NT2/D1 (cell line): ENCODE results near the gene HS6ST2.

Experiments
- SUZ12 ChIP-seq: IDR thresholded peaks from 2 replicates; pipeline ENCODE4 v1.6.1; 2011; ENCODE audit not compliant: insufficient read length, insufficient read depth; ENCODE audit errors: extremely low read depth
- YY1 ChIP-seq: IDR thresholded peaks from 2 replicates; pipeline ENCODE4 v1.6.1; 2011; ENCODE audit not compliant: insufficient read length, insufficient read depth
- ZNF274 ChIP-seq: IDR thresholded peaks from 2 replicates; pipeline ENCODE4 v1.6.1; 2011; ENCODE audit warnings: mild to moderate bottlenecking, low read depth, low read length

GRCh38 chrX:132775263-132775823, 183.1 kb downstream of the HS6ST2 start:
- TF ChIP-seq YY1 (no peak), ZNF274 (no peak), SUZ12 (no peak)
